H9 (cell line): ENCODE measurements around the gene TPPP. TPM values are rescaled to one million over a fixed set of nuclear protein-coding genes. Genes with fewer than 3 reads are reported as not detected.

ENCODE experiments used
- DNase-seq: peaks from one replicate; pipeline ENCODE4 v3.0.0-alpha.2; 2017
- H2AFZ ChIP-seq: one replicate; pipeline ENCODE4 v1.6.1; 2013; ENCODE audit warnings: mild to moderate bottlenecking, low read length, control low read depth, moderate library complexity
- H2AK5ac ChIP-seq: 2 replicates; pipeline ENCODE4 v1.6.1; 2013; ENCODE audit warnings: low read length, control low read depth, mixed read lengths; ENCODE audit not compliant: insufficient read length
- H2BK120ac ChIP-seq: one replicate; pipeline ENCODE4 v1.6.1; 2013; ENCODE audit warnings: low read depth, mild to moderate bottlenecking, low read length, control low read depth, inconsistent platforms; ENCODE audit not compliant: poor library complexity, severe bottlenecking
- H2BK12ac ChIP-seq: 2 replicates; pipeline ENCODE4 v1.6.1; 2013; ENCODE audit warnings: low read length, control low read depth, mixed read lengths, low read depth; ENCODE audit not compliant: insufficient read length
- H2BK15ac ChIP-seq: 2 replicates; pipeline ENCODE4 v1.6.1; 2013; ENCODE audit warnings: low read depth, low read length, control low read depth
- H2BK20ac ChIP-seq: one replicate; pipeline ENCODE4 v1.6.1; 2013; ENCODE audit warnings: low read depth, mild to moderate bottlenecking, low read length, control low read depth, inconsistent platforms; ENCODE audit not compliant: poor library complexity, severe bottlenecking
- H2BK5ac ChIP-seq: 2 replicates; pipeline ENCODE4 v1.6.1; 2013; ENCODE audit warnings: low read length, control low read depth, mixed read lengths; ENCODE audit not compliant: insufficient read length
- H3K14ac ChIP-seq: 2 replicates; pipeline ENCODE4 v1.6.1; 2013; ENCODE audit warnings: low read length, control low read depth; ENCODE audit not compliant: insufficient read depth
- H3K18ac ChIP-seq: 2 replicates; pipeline ENCODE4 v1.6.1; 2013; ENCODE audit warnings: low read depth, mild to moderate bottlenecking, mixed read lengths, low read length, control low read depth; ENCODE audit not compliant: insufficient read length
- H3K23ac ChIP-seq: 2 replicates; pipeline ENCODE4 v1.6.1; 2013; ENCODE audit warnings: low read length, control low read depth, mixed read lengths, low read depth; ENCODE audit not compliant: insufficient read length
- H3K23me2 ChIP-seq: 2 replicates; pipeline ENCODE4 v1.6.1; 2013; ENCODE audit warnings: low read depth, mild to moderate bottlenecking, mixed read lengths, low read length, control low read depth; ENCODE audit not compliant: insufficient read length, poor library complexity, severe bottlenecking
- H3K27ac ChIP-seq: 2 replicates; pipeline ENCODE4 v1.5.1; 2013; ENCODE audit warnings: low read length, control low read depth, mixed read lengths, low read depth; ENCODE audit not compliant: insufficient read length
- H3K27me3 ChIP-seq: 2 replicates; pipeline ENCODE4 v1.6.1; 2013; ENCODE audit warnings: low read length, control low read depth, inconsistent platforms; ENCODE audit not compliant: insufficient read depth
- H3K4ac ChIP-seq: 2 replicates; pipeline ENCODE4 v1.6.1; 2013; ENCODE audit warnings: low read depth, mild to moderate bottlenecking, control low read depth, inconsistent platforms, low read length, moderate library complexity
- H3K4me1 ChIP-seq: 2 replicates; pipeline ENCODE4 v1.6.1; 2013; ENCODE audit warnings: low read length, control low read depth, inconsistent platforms; ENCODE audit not compliant: insufficient read depth
- H3K4me2 ChIP-seq: 2 replicates; pipeline ENCODE4 v1.6.1; 2013; ENCODE audit warnings: low read length, control low read depth, mixed read lengths; ENCODE audit not compliant: insufficient read length, insufficient read depth
- H3K56ac ChIP-seq: 2 replicates; pipeline ENCODE4 v1.6.1; 2013; ENCODE audit warnings: low read depth, mild to moderate bottlenecking, mixed read lengths, low read length, control low read depth; ENCODE audit not compliant: insufficient read length
- H3K79me1 ChIP-seq: 2 replicates; pipeline ENCODE4 v1.6.1; 2013; ENCODE audit warnings: low read depth, mild to moderate bottlenecking, moderate library complexity, low read length, control low read depth, inconsistent platforms; ENCODE audit not compliant: insufficient read depth, poor library complexity, severe bottlenecking
- H3K79me2 ChIP-seq: 2 replicates; pipeline ENCODE4 v1.6.1; 2013; ENCODE audit warnings: low read length, control low read depth, inconsistent platforms; ENCODE audit not compliant: insufficient read depth
- H3K9ac ChIP-seq: 2 replicates; pipeline ENCODE4 v1.6.1; 2013; ENCODE audit warnings: low read length, control low read depth, mixed read lengths; ENCODE audit not compliant: insufficient read length; ENCODE audit errors: extremely low read depth
- H3K9me3 ChIP-seq: one replicate; pipeline ENCODE4 v1.6.1; 2013; ENCODE audit warnings: low read depth, low read length, inconsistent platforms; ENCODE audit not compliant: control insufficient read depth
- H3T11ph ChIP-seq: one replicate; pipeline ENCODE4 v1.6.1; 2013; ENCODE audit warnings: mild to moderate bottlenecking, low read length, control low read depth, inconsistent platforms
- H4K20me1 ChIP-seq: one replicate; pipeline ENCODE4 v1.6.1; 2013; ENCODE audit not compliant: control insufficient read depth, insufficient read length, insufficient read depth
- H4K5ac ChIP-seq: 2 replicates; pipeline ENCODE4 v1.6.1; 2013; ENCODE audit warnings: low read depth, mild to moderate bottlenecking, mixed read lengths, low read length, control low read depth; ENCODE audit not compliant: insufficient read length
- H4K8ac ChIP-seq: replicated peaks from 2 replicates; pipeline ENCODE4 v1.6.1; 2013; ENCODE audit warnings: low read length, control low read depth, mixed read lengths, low read depth; ENCODE audit not compliant: insufficient read length
- H4K91ac ChIP-seq: 2 replicates; pipeline ENCODE4 v1.6.1; 2013; ENCODE audit warnings: low read depth, mild to moderate bottlenecking, moderate library complexity, mixed read lengths, low read length, control low read depth; ENCODE audit not compliant: insufficient read length
- H3K27ac Mint-ChIP-seq, 3 experiments: 2 replicates in 2 of 3; 3 replicates in 1 of 3; pipeline ENCODE4 v1.8.0; 2020 to 2021; ENCODE audit warnings: mixed read lengths in 3 of 3, mild to moderate bottlenecking in 1 of 3, moderate library complexity in 1 of 3
- H3K27me3 Mint-ChIP-seq: 2 replicates; pipeline ENCODE4 v1.8.0; 2021; ENCODE audit warnings: low read depth, mild to moderate bottlenecking, moderate library complexity, mixed read lengths
- H3K36me3 Mint-ChIP-seq, 3 experiments: 2 replicates in 2 of 3; 3 replicates in 1 of 3; pipeline ENCODE4 v1.8.0; 2020 to 2021; ENCODE audit warnings: low read depth in 3 of 3, mixed read lengths in 3 of 3; ENCODE audit not compliant: insufficient read depth in 1 of 3
- H3K4me1 Mint-ChIP-seq, 2 experiments: 2 replicates each; pipeline ENCODE4 v1.8.0; 2020; ENCODE audit warnings: mixed read lengths in 2 of 2
- H3K4me3 Mint-ChIP-seq, 2 experiments: 2 replicates in 1 of 2; 3 replicates in 1 of 2; pipeline ENCODE4 v1.8.0; 2020 to 2021; ENCODE audit warnings: mild to moderate bottlenecking in 2 of 2, mixed read lengths in 2 of 2, moderate library complexity in 1 of 2
- H3K9me3 Mint-ChIP-seq, 2 experiments: 2 replicates in 1 of 2; 3 replicates in 1 of 2; pipeline ENCODE4 v1.8.0; 2020; ENCODE audit warnings: mild to moderate bottlenecking in 2 of 2, mixed read lengths in 2 of 2, moderate library complexity in 1 of 2
- WGBS: extraction: QIAGEN DNeasy Blood & Tissue Kit; methylation state at CpG from one replicate; pipeline ENCODE4 v1.1.7; 2013; ENCODE audit warnings: missing lambda C conversion rate, low lambda C conversion rate, mixed read lengths; ENCODE audit not compliant: insufficient read length; ENCODE audit errors: extremely low coverage; 5-methylcytosine and 5-hydroxymethylcytosine counted together
- total RNA-seq: library from RNA; stranded (reverse); gene quantifications from 2 replicates; pipeline ENCODE4 v1.2.1, GENCODE V29; 2021
- TF ChIP-seq, protein P1 (sequence below): fragments of 200-600 bp; sonication (generic); conservative IDR thresholded peaks from 3 replicates; pipeline ENCODE4 v1.8.0; 2021; ENCODE audit warnings: antibody characterized with exemption, mild to moderate bottlenecking

The TPPP gene
- total RNA-seq, 1 experiment from 2014 or later: 0.44 TPM

DNA sequence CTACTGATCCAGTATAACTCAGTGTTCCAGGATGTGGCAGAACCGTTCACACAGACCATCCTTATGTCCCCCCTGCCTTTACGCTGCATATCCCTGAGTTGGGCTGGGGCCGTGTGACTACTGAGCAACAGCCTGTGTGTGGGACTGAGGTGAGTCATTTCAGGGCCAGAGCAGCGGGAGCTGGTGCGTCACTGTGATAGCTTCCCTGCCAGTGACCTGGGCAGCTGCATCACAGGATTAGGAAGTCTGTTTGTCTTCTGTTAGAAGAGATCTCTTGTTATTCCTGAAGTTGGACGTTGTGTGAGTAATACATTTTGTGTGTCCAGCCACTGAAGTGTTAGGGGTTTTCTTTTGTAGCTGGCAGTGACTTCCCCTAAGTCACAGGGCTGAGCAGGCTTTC is 35.6 kb downstream of the TPPP start:
- Histone ChIP-seq H4K5ac (no peak overlapping the region), H3K9ac (no peak overlapping the region), H3K56ac (no peak overlapping the region), H2BK120ac (no peak overlapping the region), H3K23me2 (no peaks in the 10 kb centered on the region), H2AK5ac (no peak overlapping the region), H4K91ac (no peak overlapping the region), H3K4me1 (no peaks in the 10 kb centered on the region), H3K79me1 (no peaks in the 10 kb centered on the region), H4K20me1 (no peaks in the 10 kb centered on the region), H3K79me2 (no peaks in the 10 kb centered on the region), H3K27ac (no peak overlapping the region), H2BK12ac (no peak overlapping the region), H2BK15ac (no peak overlapping the region), H3K4me2 (no peak overlapping the region), H3K14ac (no peak overlapping the region), H3K4ac (no peak overlapping the region), H3T11ph (no peak overlapping the region), H3K23ac (no peak overlapping the region), H3K18ac (no peak overlapping the region), H3K27me3 (no peaks in the 10 kb centered on the region), H4K8ac (no peak overlapping the region), H2BK20ac (no peak overlapping the region), H3K9me3 (no peaks in the 10 kb centered on the region), H2AFZ (no peak overlapping the region), H2BK5ac (no peak overlapping the region)
- Mint-ChIP-seq H3K9me3 (peaks cover 2 to 9% of the 10 kb centered on the region in 2 experiments; a peak in 2 of 5 replicates), H3K4me3 (no peak overlapping the region), H3K27ac (no peak overlapping the region), H3K27me3 (no peaks in the 10 kb centered on the region; the same call in 1 of the 2 replicates), H3K36me3 (peaks cover 56 to 84% (median 75%) of the 10 kb centered on the region in 3 experiments), H3K4me1 (no peaks in the 10 kb centered on the region)
- no CpG with 5 or more reads among the region's 6 CpGs for WGBS
- no peak for DNase-seq
- TF ChIP-seq, protein P1, sequence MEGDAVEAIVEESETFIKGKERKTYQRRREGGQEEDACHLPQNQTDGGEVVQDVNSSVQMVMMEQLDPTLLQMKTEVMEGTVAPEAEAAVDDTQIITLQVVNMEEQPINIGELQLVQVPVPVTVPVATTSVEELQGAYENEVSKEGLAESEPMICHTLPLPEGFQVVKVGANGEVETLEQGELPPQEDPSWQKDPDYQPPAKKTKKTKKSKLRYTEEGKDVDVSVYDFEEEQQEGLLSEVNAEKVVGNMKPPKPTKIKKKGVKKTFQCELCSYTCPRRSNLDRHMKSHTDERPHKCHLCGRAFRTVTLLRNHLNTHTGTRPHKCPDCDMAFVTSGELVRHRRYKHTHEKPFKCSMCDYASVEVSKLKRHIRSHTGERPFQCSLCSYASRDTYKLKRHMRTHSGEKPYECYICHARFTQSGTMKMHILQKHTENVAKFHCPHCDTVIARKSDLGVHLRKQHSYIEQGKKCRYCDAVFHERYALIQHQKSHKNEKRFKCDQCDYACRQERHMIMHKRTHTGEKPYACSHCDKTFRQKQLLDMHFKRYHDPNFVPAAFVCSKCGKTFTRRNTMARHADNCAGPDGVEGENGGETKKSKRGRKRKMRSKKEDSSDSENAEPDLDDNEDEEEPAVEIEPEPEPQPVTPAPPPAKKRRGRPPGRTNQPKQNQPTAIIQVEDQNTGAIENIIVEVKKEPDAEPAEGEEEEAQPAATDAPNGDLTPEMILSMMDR: no peak
